ENCODE results near the gene ENGASE.
"Not testable (repeated sequence)": the region's sequence is repeated elsewhere in the genome, so short reads cannot be mapped to it uniquely, and the experiment has no call there.

Gene ENGASE

GRCh38 chr17:79065105-79065670 lies 9.4 kb upstream of the ENGASE start:
- H3K27me3 ChIP-seq (ENCODE audit: control insufficient read depth, insufficient read depth, low read length): no peaks in the 10 kb centered on the region
- H3K9me3 ChIP-seq (ENCODE audit: control insufficient read depth, low read length): no peaks in the 10 kb centered on the region
- H3K9ac ChIP-seq (ENCODE audit: low read length): no peak overlapping the region
- no peaks in the 10 kb centered on the region for H3K36me3 ChIP-seq (ENCODE audit: control insufficient read depth, insufficient read depth, low read length)
- no peak overlapping the region for H3K4me3 ChIP-seq (ENCODE audit: low read length)
- peaks cover 4% of the 10 kb centered on the region for H3K4me1 ChIP-seq (ENCODE audit: control insufficient read depth, insufficient read depth, low read length)

DNA sequence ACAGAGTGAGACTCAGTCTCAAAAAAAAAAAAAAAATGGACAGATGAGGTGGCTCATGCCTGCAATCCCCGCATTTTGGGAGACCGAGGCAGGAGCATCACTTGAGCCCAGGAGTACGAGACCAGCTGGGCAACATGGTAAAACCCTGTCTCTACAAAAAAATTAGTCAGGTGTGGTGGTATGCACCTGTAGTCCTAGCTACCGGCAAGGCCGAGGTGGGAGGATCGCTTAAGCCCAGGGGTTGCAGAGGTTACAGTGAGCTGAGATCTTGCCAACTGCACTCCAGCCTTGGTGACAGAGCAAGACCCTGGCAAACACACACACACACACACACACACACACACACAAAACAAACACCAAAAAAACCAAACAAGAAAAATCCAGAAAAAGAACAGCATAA lies 7.7 kb upstream of the ENGASE start:
- no peaks in the 10 kb centered on the region for H3K36me3 ChIP-seq (ENCODE audit: control insufficient read depth, insufficient read depth, low read length)
- no peaks in the 10 kb centered on the region for H3K27me3 ChIP-seq (ENCODE audit: control insufficient read depth, insufficient read depth, low read length)
- H3K9ac ChIP-seq (ENCODE audit: low read length): no peak overlapping the region

DNA sequence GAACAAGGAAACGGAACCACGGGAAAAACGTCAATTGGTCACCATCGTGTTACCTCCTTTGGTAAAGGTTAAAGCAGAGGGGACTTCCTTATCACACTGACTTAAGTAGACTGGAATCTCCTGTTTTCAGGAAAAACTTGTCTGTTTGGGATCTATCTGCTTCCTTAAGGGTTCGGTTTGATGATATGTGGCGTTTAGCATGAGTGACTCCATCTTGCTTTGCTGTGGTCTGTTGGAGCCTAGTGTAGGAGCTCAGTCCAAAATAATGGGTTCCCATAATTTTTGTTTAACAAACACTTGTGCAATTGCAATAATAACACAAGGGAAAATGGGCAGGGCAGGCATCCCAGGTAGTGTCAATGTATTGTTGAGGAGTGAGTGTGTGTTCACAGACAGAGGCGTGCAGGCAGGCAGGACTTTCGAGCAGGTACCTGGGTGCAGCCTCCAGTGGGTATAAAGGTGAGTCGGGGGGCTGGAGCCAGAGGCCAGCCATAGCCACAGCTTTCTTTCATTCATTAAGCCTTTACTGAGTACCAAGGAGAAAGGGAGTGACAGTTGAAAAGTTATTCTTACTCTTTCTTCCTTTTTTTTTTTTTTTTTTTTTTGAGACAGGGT lies 4.3 kb upstream of the ENGASE start:
- H3K9ac ChIP-seq (ENCODE audit: low read length): no peak overlapping the region

More for the DNA sequence above, 7.7 kb upstream of the ENGASE start:
- Histone ChIP-seq H3K4me3 (ENCODE audit: low read length) (no peak overlapping the region), H3K9me3 (ENCODE audit: control insufficient read depth, low read length) (no peaks in the 10 kb centered on the region), H3K4me1 (ENCODE audit: control insufficient read depth, insufficient read depth, low read length) (peaks cover 4% of the 10 kb centered on the region)

GRCh38 chr17:79071161-79071740 lies 3.4 kb upstream of the ENGASE start:
- peaks cover 24% of the 10 kb centered on the region for H3K4me1 ChIP-seq (ENCODE audit: control insufficient read depth, insufficient read depth, low read length)
- H3K36me3 ChIP-seq (ENCODE audit: control insufficient read depth, insufficient read depth, low read length): no peaks in the 10 kb centered on the region
- H3K9me3 ChIP-seq (ENCODE audit: control insufficient read depth, low read length): no peaks in the 10 kb centered on the region
- H3K9ac ChIP-seq (ENCODE audit: low read length): no peak overlapping the region
- H3K4me3 ChIP-seq (ENCODE audit: low read length): no peak overlapping the region
- no peaks in the 10 kb centered on the region for H3K27me3 ChIP-seq (ENCODE audit: control insufficient read depth, insufficient read depth, low read length)

More for the DNA sequence above, 4.3 kb upstream of the ENGASE start:
- no peaks in the 10 kb centered on the region for H3K27me3 ChIP-seq (ENCODE audit: control insufficient read depth, insufficient read depth, low read length)
- H3K4me3 ChIP-seq (ENCODE audit: low read length): no peak overlapping the region
- no peaks in the 10 kb centered on the region for H3K9me3 ChIP-seq (ENCODE audit: control insufficient read depth, low read length)
- peaks cover 18% of the 10 kb centered on the region for H3K4me1 ChIP-seq (ENCODE audit: control insufficient read depth, insufficient read depth, low read length)
- no peaks in the 10 kb centered on the region for H3K36me3 ChIP-seq (ENCODE audit: control insufficient read depth, insufficient read depth, low read length)

DNA sequence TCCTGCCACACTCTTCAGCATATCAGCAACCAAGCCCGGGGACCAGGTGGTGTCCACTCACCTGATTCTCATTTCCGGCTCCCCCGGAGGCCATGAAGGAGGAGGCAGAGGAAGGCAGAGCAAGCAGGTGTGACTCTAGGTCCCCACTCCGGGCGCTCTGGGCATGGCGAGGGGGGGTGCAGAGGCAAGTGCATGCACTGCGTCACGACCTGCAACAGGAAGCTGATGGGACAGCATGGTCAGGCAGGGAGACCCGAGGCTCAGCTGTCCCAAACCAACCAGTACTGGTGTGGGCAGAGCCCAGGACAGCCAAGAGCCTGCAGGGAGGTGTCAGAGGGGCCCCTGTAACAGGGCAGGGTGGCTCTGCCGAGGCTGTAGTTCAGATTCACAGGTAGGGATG lies 2.1 kb upstream of the ENGASE start:
- no peak overlapping the region for H3K9ac ChIP-seq (ENCODE audit: low read length)
- no peaks in the 10 kb centered on the region for H3K36me3 ChIP-seq (ENCODE audit: control insufficient read depth, insufficient read depth, low read length)
- H3K4me1 ChIP-seq (ENCODE audit: control insufficient read depth, insufficient read depth, low read length): peaks cover 24% of the 10 kb centered on the region
- H3K4me3 ChIP-seq (ENCODE audit: low read length): no peak overlapping the region
- H3K9me3 ChIP-seq (ENCODE audit: control insufficient read depth, low read length): no peaks in the 10 kb centered on the region
- no peaks in the 10 kb centered on the region for H3K27me3 ChIP-seq (ENCODE audit: control insufficient read depth, insufficient read depth, low read length)

DNA sequence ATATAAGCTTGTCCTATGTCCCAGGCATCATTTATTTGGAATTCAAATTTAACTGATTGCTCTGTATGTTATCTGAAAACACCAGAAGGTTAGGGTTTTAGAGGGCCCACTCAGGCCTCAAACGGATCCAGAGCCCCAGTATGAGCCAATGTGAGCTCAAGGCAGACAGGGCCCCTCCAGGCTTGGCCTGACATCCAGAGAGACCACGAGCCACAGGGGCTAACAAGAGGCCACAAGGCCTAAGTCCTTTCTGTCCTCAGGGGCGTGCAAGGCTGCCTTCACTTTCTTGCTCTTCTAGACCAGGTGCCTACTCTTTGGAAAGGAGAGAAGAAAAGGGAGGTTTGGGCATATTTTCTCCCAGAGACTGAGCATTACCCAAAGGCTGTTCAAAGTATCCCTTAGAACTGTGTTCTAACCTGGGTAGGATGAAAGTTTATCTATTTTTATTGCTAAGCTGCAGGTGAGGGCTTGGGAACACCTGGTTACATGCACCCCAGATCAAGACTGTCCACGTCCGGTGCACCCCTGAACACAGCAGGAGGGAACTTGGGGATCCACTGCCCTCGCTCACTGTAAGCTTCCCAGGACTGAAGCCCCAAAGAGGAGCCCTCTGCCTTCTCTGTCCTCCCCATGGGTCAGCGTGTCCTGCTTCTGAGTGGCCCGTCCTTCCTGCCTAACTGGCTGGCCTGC lies 1.5 kb upstream of the ENGASE start:
- H3K27me3 ChIP-seq (ENCODE audit: control insufficient read depth, insufficient read depth, low read length): no peaks in the 10 kb centered on the region
- no peak overlapping the region for H3K9ac ChIP-seq (ENCODE audit: low read length)
- H3K4me3 ChIP-seq (ENCODE audit: low read length): no peak overlapping the region
- H3K4me1 ChIP-seq (ENCODE audit: control insufficient read depth, insufficient read depth, low read length): peaks cover 24% of the 10 kb centered on the region
- no peaks in the 10 kb centered on the region for H3K9me3 ChIP-seq (ENCODE audit: control insufficient read depth, low read length)
- no peaks in the 10 kb centered on the region for H3K36me3 ChIP-seq (ENCODE audit: control insufficient read depth, insufficient read depth, low read length)

DNA sequence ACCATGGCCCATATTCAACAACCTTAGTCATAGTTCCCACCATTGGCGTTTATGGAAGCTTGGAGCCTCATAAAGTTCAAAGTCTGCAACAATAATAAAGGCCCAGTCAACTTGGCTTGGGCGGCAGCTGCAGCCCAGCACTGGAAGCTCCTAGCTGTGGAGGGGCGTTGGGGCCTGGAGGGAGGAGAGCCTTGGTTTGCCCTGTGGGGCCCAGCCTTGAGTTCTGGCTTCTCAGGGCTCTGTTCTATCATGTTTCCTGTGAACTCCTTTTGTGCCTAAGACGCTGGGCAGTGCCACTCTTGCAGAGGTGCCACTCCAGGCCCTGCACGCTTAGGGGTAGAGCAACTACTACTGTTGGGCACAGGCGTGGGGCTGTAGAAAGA lies 927 bp upstream of the ENGASE start:
- no peak overlapping the region for H3K4me3 ChIP-seq (ENCODE audit: low read length)

DNA sequence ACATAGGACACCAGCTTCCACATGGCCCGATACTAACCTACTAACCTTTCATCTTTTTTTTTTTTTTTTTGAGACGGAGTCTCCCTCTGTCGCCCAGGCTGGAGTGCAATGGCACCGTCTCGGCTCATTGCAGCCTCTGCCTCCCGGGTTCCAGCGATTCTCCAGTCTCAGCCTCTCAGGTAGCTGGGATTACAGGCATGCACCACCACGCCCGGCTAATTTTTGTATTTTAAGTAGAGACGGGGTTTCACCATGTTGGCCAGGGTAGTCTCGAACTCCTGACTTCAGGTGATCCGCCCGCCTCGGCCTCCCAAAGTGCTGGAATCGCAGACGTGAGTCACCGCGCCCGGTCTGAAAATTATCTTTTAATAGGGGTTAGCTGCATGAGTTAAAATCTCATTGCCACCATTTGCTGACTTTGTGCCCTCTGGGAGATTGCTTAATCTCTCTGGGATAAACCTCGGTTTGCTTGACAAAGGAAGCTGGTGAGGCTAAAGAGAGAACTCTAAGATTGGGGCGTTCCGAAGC lies 439 bp upstream of the ENGASE start:
- H3K9me3 ChIP-seq (ENCODE audit: control insufficient read depth, low read length); H3K36me3 ChIP-seq (ENCODE audit: control insufficient read depth, insufficient read depth, low read length); H3K9ac ChIP-seq (ENCODE audit: low read length); H3K4me3 ChIP-seq (ENCODE audit: low read length); H3K27me3 ChIP-seq (ENCODE audit: control insufficient read depth, insufficient read depth, low read length): not testable (repeated sequence)
- peaks cover 24% of the 10 kb centered on the region for H3K4me1 ChIP-seq (ENCODE audit: control insufficient read depth, insufficient read depth, low read length)

More for the DNA sequence above, 927 bp upstream of the ENGASE start:
- Histone ChIP-seq H3K36me3 (ENCODE audit: control insufficient read depth, insufficient read depth, low read length) (peaks cover 2% of the 10 kb centered on the region), H3K9me3 (ENCODE audit: control insufficient read depth, low read length) (no peaks in the 10 kb centered on the region), H3K4me1 (ENCODE audit: control insufficient read depth, insufficient read depth, low read length) (peaks cover 24% of the 10 kb centered on the region), H3K9ac (ENCODE audit: low read length) (no peak overlapping the region), H3K27me3 (ENCODE audit: control insufficient read depth, insufficient read depth, low read length) (no peaks in the 10 kb centered on the region)

GRCh38 chr17:79075446-79075750 lies 774 bp downstream of the ENGASE start:
- Histone ChIP-seq H3K9me3 (ENCODE audit: control insufficient read depth, low read length) (no peaks in the 10 kb centered on the region), H3K9ac (ENCODE audit: low read length) (peak overlapping the region; percentile 73), H3K27me3 (ENCODE audit: control insufficient read depth, insufficient read depth, low read length) (no peaks in the 10 kb centered on the region), H3K4me1 (ENCODE audit: control insufficient read depth, insufficient read depth, low read length) (peaks cover 24% of the 10 kb centered on the region), H3K4me3 (ENCODE audit: low read length) (peak overlapping the region; percentile 1), H3K36me3 (ENCODE audit: control insufficient read depth, insufficient read depth, low read length) (peaks cover 4% of the 10 kb centered on the region)

- no peak overlapping the region for H3K4me3 ChIP-seq (ENCODE audit: low read length)
- no peaks in the 10 kb centered on the region for H3K9me3 ChIP-seq (ENCODE audit: control insufficient read depth, low read length)
- peaks cover 4% of the 10 kb centered on the region for H3K36me3 ChIP-seq (ENCODE audit: control insufficient read depth, insufficient read depth, low read length)
- H3K27me3 ChIP-seq (ENCODE audit: control insufficient read depth, insufficient read depth, low read length): no peaks in the 10 kb centered on the region
- peaks cover 24% of the 10 kb centered on the region for H3K4me1 ChIP-seq (ENCODE audit: control insufficient read depth, insufficient read depth, low read length)
- peak overlapping the region; percentile 73 for H3K9ac ChIP-seq (ENCODE audit: low read length)
These were observed 1.3 kb downstream of the ENGASE start for GRCh38 chr17:79075861-79076406.

DNA sequence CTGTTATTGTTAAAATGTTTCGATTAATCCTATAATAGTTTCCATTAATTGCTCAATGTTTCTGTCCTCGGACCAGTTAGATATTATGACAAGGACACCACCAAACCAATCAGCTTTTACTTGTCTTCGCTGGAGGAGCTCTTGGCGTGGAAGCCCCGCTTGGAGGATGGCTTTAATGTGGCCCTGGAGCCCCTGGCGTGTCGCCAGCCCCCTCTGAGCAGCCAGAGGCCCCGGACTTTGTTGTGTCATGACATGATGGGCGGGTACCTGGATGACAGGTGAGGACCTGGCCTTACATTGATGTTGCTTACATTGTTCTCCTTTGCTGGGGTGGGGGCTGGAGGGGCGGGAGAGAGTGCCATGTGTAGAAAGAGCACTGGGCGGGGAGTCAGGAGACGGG lies 3.0 kb downstream of the ENGASE start:
- Histone ChIP-seq H3K9me3 (ENCODE audit: control insufficient read depth, low read length) (no peaks in the 10 kb centered on the region), H3K27me3 (ENCODE audit: control insufficient read depth, insufficient read depth, low read length) (no peaks in the 10 kb centered on the region), H3K36me3 (ENCODE audit: control insufficient read depth, insufficient read depth, low read length) (peaks cover 4% of the 10 kb centered on the region), H3K9ac (ENCODE audit: low read length) (no peak overlapping the region), H3K4me1 (ENCODE audit: control insufficient read depth, insufficient read depth, low read length) (peaks cover 24% of the 10 kb centered on the region), H3K4me3 (ENCODE audit: low read length) (no peak overlapping the region)
